ENCODE measurements around the gene PRKAB1.

PRKAB1 gene

GRCh38 chr12:119710965-119711551, 43.1 kb downstream of the PRKAB1 start:
- no peak overlapping the region for H3K4me3 ChIP-seq (ENCODE audit: low read depth in 1 of 2, low read length in 1 of 2)
- H3K27ac ChIP-seq, result no peak overlapping the region
- H3K36me3 ChIP-seq, result peaks cover 97% of the 10 kb centered on the region
- no peaks in the 10 kb centered on the region for H3K27me3 ChIP-seq
- H3K9me3 ChIP-seq, result no peaks in the 10 kb centered on the region
- H3K4me1 ChIP-seq (ENCODE audit: control insufficient read depth in 1 of 2, insufficient read depth in 1 of 2, low read depth in 1 of 2, low read length in 1 of 2), result no peaks in the 10 kb centered on the region
- TF ChIP-seq CTCF (IDR thresholded peaks at IDR 0.05), result no peak

- H3K4me3 ChIP-seq (ENCODE audit: low read depth in 1 of 2, low read length in 1 of 2), result no peak overlapping the region
- no peak for TF ChIP-seq CTCF (IDR thresholded peaks at IDR 0.05)
- no peaks in the 10 kb centered on the region for H3K27me3 ChIP-seq
- no peaks in the 10 kb centered on the region for H3K4me1 ChIP-seq (ENCODE audit: control insufficient read depth in 1 of 2, insufficient read depth in 1 of 2, low read depth in 1 of 2, low read length in 1 of 2)
- peaks cover 95% of the 10 kb centered on the region for H3K36me3 ChIP-seq
- H3K27ac ChIP-seq, result no peak overlapping the region
- H3K9me3 ChIP-seq, result no peaks in the 10 kb centered on the region
These were observed 43.8 kb downstream of the PRKAB1 start for GRCh38 chr12:119711693-119712092.

- no peak for TF ChIP-seq CTCF (IDR thresholded peaks at IDR 0.05)
- Histone ChIP-seq H3K4me1 (ENCODE audit: control insufficient read depth in 1 of 2, insufficient read depth in 1 of 2, low read depth in 1 of 2, low read length in 1 of 2) (no peaks in the 10 kb centered on the region), H3K36me3 (peaks cover 87% of the 10 kb centered on the region), H3K27ac (no peak overlapping the region), H3K4me3 (ENCODE audit: low read depth in 1 of 2, low read length in 1 of 2) (no peak overlapping the region), H3K9me3 (no peaks in the 10 kb centered on the region), H3K27me3 (no peaks in the 10 kb centered on the region)
These were observed 44.8 kb downstream of the PRKAB1 start for GRCh38 chr12:119712721-119713120.

GRCh38 chr12:119713551-119714031, 45.7 kb downstream of the PRKAB1 start:
- Histone ChIP-seq H3K27ac (no peak overlapping the region), H3K36me3 (peaks cover 87% of the 10 kb centered on the region), H3K4me3 (ENCODE audit: low read depth in 1 of 2, low read length in 1 of 2) (no peak overlapping the region), H3K4me1 (ENCODE audit: control insufficient read depth in 1 of 2, insufficient read depth in 1 of 2, low read depth in 1 of 2, low read length in 1 of 2) (no peaks in the 10 kb centered on the region), H3K27me3 (no peaks in the 10 kb centered on the region), H3K9me3 (no peaks in the 10 kb centered on the region)
- no peak for TF ChIP-seq CTCF (IDR thresholded peaks at IDR 0.05)

- H3K4me3 ChIP-seq (ENCODE audit: low read depth in 1 of 2, low read length in 1 of 2), result no peak overlapping the region
- no peak for TF ChIP-seq CTCF (IDR thresholded peaks at IDR 0.05)
- H3K27me3 ChIP-seq, result no peaks in the 10 kb centered on the region
- no peak overlapping the region for H3K27ac ChIP-seq
- peaks cover 87% of the 10 kb centered on the region for H3K36me3 ChIP-seq
- no peaks in the 10 kb centered on the region for H3K9me3 ChIP-seq
- no peaks in the 10 kb centered on the region for H3K4me1 ChIP-seq (ENCODE audit: control insufficient read depth in 1 of 2, insufficient read depth in 1 of 2, low read depth in 1 of 2, low read length in 1 of 2)
These were observed 46.8 kb downstream of the PRKAB1 start for GRCh38 chr12:119714614-119715267.

All from neutrophil (primary cell).